GM12801 (cell line): ENCODE measurements around the gene MCM5.

Source experiments
- TF ChIP-seq, protein P1 (sequence below): IDR thresholded peaks from one replicate; pipeline ENCODE4 v1.5.1; 2011; ENCODE audit warnings: control low read depth; ENCODE audit not compliant: insufficient read length; ENCODE audit errors: extremely low read depth

MCM5 gene

DNA sequence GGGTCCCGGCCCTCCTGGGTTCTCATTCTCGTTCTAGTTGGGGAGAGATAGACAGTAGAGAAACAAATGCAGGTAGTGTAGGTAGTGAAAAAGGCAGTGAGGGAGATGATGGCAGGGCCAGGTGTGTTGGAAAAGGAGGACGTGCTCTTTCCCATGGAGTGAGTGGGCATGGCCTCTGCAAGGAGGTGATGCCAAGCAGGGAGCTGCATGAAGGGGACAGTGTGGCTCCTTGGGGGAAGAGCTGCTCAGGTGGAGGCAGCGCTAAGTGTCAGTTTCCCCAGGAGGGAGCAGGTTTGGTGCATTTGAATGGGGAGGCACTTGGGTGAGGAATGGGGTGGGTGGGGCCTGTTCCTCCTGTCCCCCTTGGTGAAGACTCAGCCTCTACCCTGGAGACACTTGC, 22.2 kb downstream of the MCM5 start:
- TF ChIP-seq, protein P1, sequence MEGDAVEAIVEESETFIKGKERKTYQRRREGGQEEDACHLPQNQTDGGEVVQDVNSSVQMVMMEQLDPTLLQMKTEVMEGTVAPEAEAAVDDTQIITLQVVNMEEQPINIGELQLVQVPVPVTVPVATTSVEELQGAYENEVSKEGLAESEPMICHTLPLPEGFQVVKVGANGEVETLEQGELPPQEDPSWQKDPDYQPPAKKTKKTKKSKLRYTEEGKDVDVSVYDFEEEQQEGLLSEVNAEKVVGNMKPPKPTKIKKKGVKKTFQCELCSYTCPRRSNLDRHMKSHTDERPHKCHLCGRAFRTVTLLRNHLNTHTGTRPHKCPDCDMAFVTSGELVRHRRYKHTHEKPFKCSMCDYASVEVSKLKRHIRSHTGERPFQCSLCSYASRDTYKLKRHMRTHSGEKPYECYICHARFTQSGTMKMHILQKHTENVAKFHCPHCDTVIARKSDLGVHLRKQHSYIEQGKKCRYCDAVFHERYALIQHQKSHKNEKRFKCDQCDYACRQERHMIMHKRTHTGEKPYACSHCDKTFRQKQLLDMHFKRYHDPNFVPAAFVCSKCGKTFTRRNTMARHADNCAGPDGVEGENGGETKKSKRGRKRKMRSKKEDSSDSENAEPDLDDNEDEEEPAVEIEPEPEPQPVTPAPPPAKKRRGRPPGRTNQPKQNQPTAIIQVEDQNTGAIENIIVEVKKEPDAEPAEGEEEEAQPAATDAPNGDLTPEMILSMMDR = no peak

GRCh38 chr22:35422936-35423335, 23.0 kb downstream of the MCM5 start:
- TF ChIP-seq, protein P1 = no peak

GRCh38 chr22:35424081-35424480, 24.1 kb downstream of the MCM5 start:
- TF ChIP-seq, protein P1 = no peak

DNA sequence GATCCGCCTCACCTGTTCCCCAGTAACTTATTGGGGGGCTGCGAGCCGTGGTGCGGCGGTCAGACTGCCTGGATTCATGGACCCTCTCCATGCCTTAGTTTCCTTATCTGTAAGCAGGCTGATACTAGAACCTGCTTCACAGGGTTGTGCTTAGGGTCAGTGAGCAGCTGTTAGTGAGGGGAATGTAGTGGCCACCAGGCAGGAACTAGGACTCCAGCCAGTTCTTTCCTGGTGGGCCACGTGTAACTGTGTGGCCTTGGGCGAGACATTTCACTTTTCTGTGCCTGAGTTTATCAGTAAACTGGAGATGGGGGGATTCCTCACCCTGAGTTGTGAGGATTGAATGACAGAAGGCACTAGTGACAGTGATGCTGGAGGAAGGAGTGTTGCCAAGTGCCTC, 24.8 kb downstream of the MCM5 start:
- TF ChIP-seq, protein P1 = no peak

DNA sequence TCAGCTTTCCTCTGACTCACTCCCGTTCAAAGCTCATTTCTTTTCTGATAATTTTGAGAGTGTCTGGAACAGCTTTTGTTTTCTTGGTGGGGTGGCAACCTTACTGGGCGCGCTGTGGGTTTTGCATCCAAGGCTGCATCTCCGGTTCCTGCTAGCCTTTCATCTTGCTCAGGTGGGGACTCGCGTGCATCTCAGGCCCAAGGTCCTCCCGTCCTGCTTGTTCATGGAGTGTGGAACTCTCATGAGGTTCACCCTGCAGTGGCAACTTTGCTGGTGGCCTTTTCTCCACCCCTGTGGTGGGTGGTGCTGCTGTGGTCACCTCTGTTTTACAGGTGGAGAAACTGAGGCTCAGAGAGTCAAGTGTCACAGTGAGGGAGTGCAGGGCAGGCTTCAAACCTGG, 25.6 kb downstream of the MCM5 start:
- TF ChIP-seq, protein P1 = no peak

- TF ChIP-seq, protein P1 = no peak
Measured at GRCh38 chr22:35425971-35426800, 26.2 kb downstream of the MCM5 start.

DNA sequence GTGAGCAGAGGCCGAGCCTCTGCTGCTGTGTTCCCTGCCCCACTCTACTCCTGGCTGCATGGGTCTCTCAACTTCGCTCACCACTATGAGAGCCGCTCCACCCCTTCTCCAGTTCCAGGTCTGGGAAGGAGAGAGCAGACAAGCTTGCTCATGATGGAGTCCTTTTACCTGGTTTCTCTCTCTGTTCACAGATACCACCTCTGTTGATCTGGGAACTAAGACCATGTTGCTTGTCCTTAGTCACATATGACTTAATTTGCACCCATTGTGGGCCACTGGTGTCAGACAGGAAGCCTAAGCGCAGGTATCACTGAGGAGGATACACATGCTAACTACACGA, 26.8 kb downstream of the MCM5 start:
- TF ChIP-seq, protein P1 = no peak
